ENCODE data around the gene INKA1.
A peak's percentile ranks its signal among the peaks of the same experiment; 100 is the strongest.
"Not testable (repeated sequence)": the region's sequence is repeated elsewhere in the genome, so short reads cannot be mapped to it uniquely, and the experiment has no call there.

Gene INKA1

GRCh38 chr3:49802719-49803464, at the start of gene INKA1:
INKA1 (plus strand) TSS chr3:49803261; CDS start chr3:49803393, 132 bp downstream.
- peak; percentile 80 for DNase-seq (ENCODE audit: low read depth in 1 of 2, low spot score in 1 of 2)
- in situ Hi-C loops (cut with HindIII; ENCODE audit: low pct_unique_long_range_greater_than_20kb, low sequenced_read_pairs): no loop called here
- no peak for TF ChIP-seq JUND (IDR thresholded peaks at IDR 0.05; ENCODE audit: low read depth)

GRCh38 chr3:49754536-49754935, 48.5 kb upstream of the INKA1 start:
- no peak for DNase-seq (ENCODE audit: low read depth in 1 of 2, low spot score in 1 of 2)
- no peak for TF ChIP-seq JUND (IDR thresholded peaks at IDR 0.05; ENCODE audit: low read depth)
- in situ Hi-C loops (cut with HindIII; ENCODE audit: low pct_unique_long_range_greater_than_20kb, low sequenced_read_pairs): no loop called here

- in situ Hi-C loops (cut with HindIII; ENCODE audit: low pct_unique_long_range_greater_than_20kb, low sequenced_read_pairs): no loop called here
- no peak for DNase-seq (ENCODE audit: low read depth in 1 of 2, low spot score in 1 of 2)
Measured at GRCh38 chr3:49756036-49756435, 47.0 kb upstream of the INKA1 start.

GRCh38 chr3:49757197-49757596, 45.9 kb upstream of the INKA1 start:
- in situ Hi-C loops (cut with HindIII; ENCODE audit: low pct_unique_long_range_greater_than_20kb, low sequenced_read_pairs): no loop called here
- no peak for DNase-seq (ENCODE audit: low read depth in 1 of 2, low spot score in 1 of 2)
- no peak for TF ChIP-seq JUND (IDR thresholded peaks at IDR 0.05; ENCODE audit: low read depth)

More at GRCh38 chr3:49756036-49756435, 47.0 kb upstream of the INKA1 start:
- TF ChIP-seq JUND (IDR thresholded peaks at IDR 0.05; ENCODE audit: low read depth): no peak

- no peak for TF ChIP-seq JUND (IDR thresholded peaks at IDR 0.05; ENCODE audit: low read depth)
- DNase-seq (ENCODE audit: low read depth in 1 of 2, low spot score in 1 of 2): no peak
- in situ Hi-C loops (cut with HindIII; ENCODE audit: low pct_unique_long_range_greater_than_20kb, low sequenced_read_pairs): no loop called here
Measured at GRCh38 chr3:49759226-49759625, 43.8 kb upstream of the INKA1 start.

- TF ChIP-seq JUND (IDR thresholded peaks at IDR 0.05; ENCODE audit: low read depth): no peak
- no peak for DNase-seq (ENCODE audit: low read depth in 1 of 2, low spot score in 1 of 2)
- in situ Hi-C loops (cut with HindIII; ENCODE audit: low pct_unique_long_range_greater_than_20kb, low sequenced_read_pairs): no loop called here
Measured at GRCh38 chr3:49761661-49762060, 41.4 kb upstream of the INKA1 start.

- no peak for DNase-seq (ENCODE audit: low read depth in 1 of 2, low spot score in 1 of 2)
- no peak for TF ChIP-seq JUND (IDR thresholded peaks at IDR 0.05; ENCODE audit: low read depth)
- in situ Hi-C loops (cut with HindIII; ENCODE audit: low pct_unique_long_range_greater_than_20kb, low sequenced_read_pairs): no loop called here
Measured at GRCh38 chr3:49763981-49764380, 39.1 kb upstream of the INKA1 start.

GRCh38 chr3:49769286-49769915, 33.7 kb upstream of the INKA1 start:
- DNase-seq (ENCODE audit: low read depth in 1 of 2, low spot score in 1 of 2): no peak
- in situ Hi-C loops (cut with HindIII; ENCODE audit: low pct_unique_long_range_greater_than_20kb, low sequenced_read_pairs): no loop called here
- no peak for TF ChIP-seq JUND (IDR thresholded peaks at IDR 0.05; ENCODE audit: low read depth)

GRCh38 chr3:49769926-49770325, 33.1 kb upstream of the INKA1 start:
- no peak for DNase-seq (ENCODE audit: low read depth in 1 of 2, low spot score in 1 of 2)
- TF ChIP-seq JUND (IDR thresholded peaks at IDR 0.05; ENCODE audit: low read depth): no peak
- in situ Hi-C loops (cut with HindIII; ENCODE audit: low pct_unique_long_range_greater_than_20kb, low sequenced_read_pairs): no loop called here

- in situ Hi-C loops (cut with HindIII; ENCODE audit: low pct_unique_long_range_greater_than_20kb, low sequenced_read_pairs): no loop called here
- DNase-seq (ENCODE audit: low read depth in 1 of 2, low spot score in 1 of 2): no peak
- TF ChIP-seq JUND (IDR thresholded peaks at IDR 0.05; ENCODE audit: low read depth): no peak
Measured at GRCh38 chr3:49771340-49771938, 31.6 kb upstream of the INKA1 start.

- in situ Hi-C loops (cut with HindIII; ENCODE audit: low pct_unique_long_range_greater_than_20kb, low sequenced_read_pairs): no loop called here
- no peak for TF ChIP-seq JUND (IDR thresholded peaks at IDR 0.05; ENCODE audit: low read depth)
Measured at GRCh38 chr3:49772703-49773102, 30.4 kb upstream of the INKA1 start.

GRCh38 chr3:49775538-49775937, 27.5 kb upstream of the INKA1 start:
- no peak for TF ChIP-seq JUND (IDR thresholded peaks at IDR 0.05; ENCODE audit: low read depth)
- in situ Hi-C loops (cut with HindIII; ENCODE audit: low pct_unique_long_range_greater_than_20kb, low sequenced_read_pairs): no loop called here
- DNase-seq (ENCODE audit: low read depth in 1 of 2, low spot score in 1 of 2): no peak

More at GRCh38 chr3:49772703-49773102, 30.4 kb upstream of the INKA1 start:
- DNase-seq (ENCODE audit: low read depth in 1 of 2, low spot score in 1 of 2): no peak

GRCh38 chr3:49776101-49776500, 27.0 kb upstream of the INKA1 start:
- DNase-seq (ENCODE audit: low read depth in 1 of 2, low spot score in 1 of 2); in situ Hi-C loops (cut with HindIII; ENCODE audit: low pct_unique_long_range_greater_than_20kb, low sequenced_read_pairs): not testable (repeated sequence)

Measured in T47D (cell line).